ENCODE data around the gene SHROOM1. TPM values are rescaled to one million over a fixed set of nuclear protein-coding genes. Genes with fewer than 3 reads are reported as not detected.

SHROOM1 gene
- total RNA-seq, 1 donor from 2014 or later = 24.2 TPM

DNA sequence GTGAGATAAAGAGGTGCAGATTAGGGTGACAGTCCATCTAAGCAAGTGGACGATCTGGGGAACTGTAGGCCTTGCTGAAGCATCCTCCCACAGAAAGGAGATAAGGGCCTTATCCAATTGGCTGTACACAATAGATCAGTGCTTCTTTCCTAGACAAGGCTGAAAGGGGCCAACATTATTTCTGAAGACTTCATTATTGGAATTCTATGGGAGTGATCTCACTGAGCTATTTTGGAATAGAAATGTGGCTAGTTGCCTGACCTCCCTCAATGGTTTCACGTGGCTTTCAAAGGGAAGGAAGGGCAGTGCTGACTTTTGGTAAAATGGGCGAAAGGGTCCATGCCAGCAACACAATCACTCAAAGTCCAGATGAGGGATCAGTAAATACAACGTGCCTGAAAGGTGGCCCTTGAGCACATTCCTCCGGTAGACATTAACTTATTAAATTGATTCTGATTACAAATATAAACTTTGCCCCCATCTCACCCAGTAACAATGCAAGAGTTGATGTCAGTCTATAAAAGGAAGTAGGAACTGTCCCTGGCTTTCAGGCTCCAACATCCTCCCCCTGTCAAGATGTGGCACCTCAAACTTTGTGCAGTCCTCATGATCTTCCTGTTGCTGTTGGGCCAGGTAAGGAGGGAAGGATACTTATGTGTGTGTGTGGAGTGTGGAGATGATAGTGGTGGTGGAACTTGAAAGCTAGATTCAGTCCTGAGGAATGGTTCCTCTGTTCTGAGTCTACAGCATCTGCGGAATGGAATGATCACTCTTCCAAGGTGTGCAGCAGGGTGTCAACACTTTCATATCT is 42.9 kb upstream of the SHROOM1 start, which contains the start of gene LEAP2:
LEAP2 (plus strand) TSS at position 550 of the 811 bp plus-strand sequence; CDS start at position 577, 27 bp downstream.
- H3K27me3 ChIP-seq = no peaks in the 10 kb centered on the region
- H3K4me1 ChIP-seq = peaks cover 20% of the 10 kb centered on the region
- intact Hi-C loops (cut with DNase I) = no loop called here
- no peak within 1 kb of the TSS for H3K4me3 ChIP-seq
- DNase-seq (no peak), ATAC-seq (peak; percentile 64)
- TF ChIP-seq, protein P1, sequence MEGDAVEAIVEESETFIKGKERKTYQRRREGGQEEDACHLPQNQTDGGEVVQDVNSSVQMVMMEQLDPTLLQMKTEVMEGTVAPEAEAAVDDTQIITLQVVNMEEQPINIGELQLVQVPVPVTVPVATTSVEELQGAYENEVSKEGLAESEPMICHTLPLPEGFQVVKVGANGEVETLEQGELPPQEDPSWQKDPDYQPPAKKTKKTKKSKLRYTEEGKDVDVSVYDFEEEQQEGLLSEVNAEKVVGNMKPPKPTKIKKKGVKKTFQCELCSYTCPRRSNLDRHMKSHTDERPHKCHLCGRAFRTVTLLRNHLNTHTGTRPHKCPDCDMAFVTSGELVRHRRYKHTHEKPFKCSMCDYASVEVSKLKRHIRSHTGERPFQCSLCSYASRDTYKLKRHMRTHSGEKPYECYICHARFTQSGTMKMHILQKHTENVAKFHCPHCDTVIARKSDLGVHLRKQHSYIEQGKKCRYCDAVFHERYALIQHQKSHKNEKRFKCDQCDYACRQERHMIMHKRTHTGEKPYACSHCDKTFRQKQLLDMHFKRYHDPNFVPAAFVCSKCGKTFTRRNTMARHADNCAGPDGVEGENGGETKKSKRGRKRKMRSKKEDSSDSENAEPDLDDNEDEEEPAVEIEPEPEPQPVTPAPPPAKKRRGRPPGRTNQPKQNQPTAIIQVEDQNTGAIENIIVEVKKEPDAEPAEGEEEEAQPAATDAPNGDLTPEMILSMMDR (IDR thresholded peaks at IDR 0.05) = no peak
- no peaks in the 10 kb centered on the region for H3K9me3 ChIP-seq
- peaks cover 54% of the 10 kb centered on the region for H3K36me3 ChIP-seq
- no peak within 1 kb of the TSS for H3K27ac ChIP-seq

DNA sequence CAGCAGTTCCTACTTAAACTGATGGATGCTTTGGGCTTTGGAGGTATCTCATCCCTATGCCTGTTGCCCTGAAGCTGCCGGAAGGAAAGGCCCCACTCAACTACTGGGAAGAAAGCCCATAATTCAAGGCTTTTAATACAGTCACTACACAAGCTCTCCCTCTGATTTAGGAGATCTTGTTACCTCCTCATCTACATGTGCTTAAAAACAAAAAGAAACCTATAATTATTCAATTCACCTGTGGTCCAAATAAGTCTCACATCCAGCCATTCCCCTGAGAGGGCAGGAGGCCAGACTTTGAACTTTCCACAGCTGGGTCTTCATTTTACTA is 42.3 kb upstream of the SHROOM1 start:
- TF ChIP-seq, protein P1 (IDR thresholded peaks at IDR 0.05) = no peak
- Histone ChIP-seq H3K27ac (no peak overlapping the region), H3K4me3 (no peak overlapping the region), H3K4me1 (peaks cover 20% of the 10 kb centered on the region), H3K9me3 (no peaks in the 10 kb centered on the region), H3K36me3 (peaks cover 54% of the 10 kb centered on the region), H3K27me3 (no peaks in the 10 kb centered on the region)
- DNase-seq (no peak), ATAC-seq (no peak)
- intact Hi-C loops (cut with DNase I) = no loop called here

DNA sequence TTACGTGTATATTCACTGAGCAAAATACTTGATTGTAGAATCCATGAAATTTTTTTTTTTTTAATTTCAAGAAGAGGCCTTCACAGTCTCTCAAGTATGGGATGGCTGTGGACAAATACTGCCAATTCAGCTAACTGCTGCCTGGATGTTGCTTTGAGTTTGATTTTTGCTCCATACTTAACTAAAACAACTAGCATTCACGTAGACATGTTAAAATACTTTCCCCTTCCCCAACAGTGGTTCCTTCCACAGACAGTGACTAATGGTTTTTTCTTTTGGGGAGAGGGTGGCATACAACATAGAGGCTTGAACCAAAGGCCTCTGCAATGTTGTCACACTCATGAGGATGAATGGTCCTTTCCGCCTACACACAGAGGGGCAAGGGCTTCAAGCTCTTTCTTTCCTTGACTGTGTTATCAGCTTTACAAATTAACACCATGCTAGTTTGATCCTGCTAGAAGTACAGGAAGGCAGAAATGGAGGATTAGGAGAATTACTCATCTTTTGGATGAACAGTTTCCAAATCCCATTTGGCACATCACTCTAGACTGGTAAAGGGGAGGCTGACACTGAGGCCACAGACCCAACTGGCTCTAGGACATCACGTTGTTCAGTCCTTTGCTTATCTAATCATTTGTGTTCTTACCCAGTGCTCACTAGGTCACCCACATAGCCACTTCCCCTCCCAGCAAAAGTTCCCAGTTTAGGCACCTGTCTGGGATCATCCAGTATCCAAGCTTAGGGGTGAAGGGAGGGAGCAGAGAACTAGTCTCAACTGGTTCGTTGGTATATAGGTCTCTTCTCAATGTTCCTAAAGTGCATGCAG is 41.2 kb upstream of the SHROOM1 start:
- Histone ChIP-seq H3K36me3 (peaks cover 45% of the 10 kb centered on the region), H3K9me3 (no peaks in the 10 kb centered on the region), H3K4me1 (peaks cover 25% of the 10 kb centered on the region), H3K27me3 (no peaks in the 10 kb centered on the region), H3K4me3 (no peak overlapping the region), H3K27ac (no peak overlapping the region)
- DNase-seq = no peak
- TF ChIP-seq, protein P1 (IDR thresholded peaks at IDR 0.05) = no peak
- intact Hi-C loops (cut with DNase I) = no loop called here
- no peak for ATAC-seq

DNA sequence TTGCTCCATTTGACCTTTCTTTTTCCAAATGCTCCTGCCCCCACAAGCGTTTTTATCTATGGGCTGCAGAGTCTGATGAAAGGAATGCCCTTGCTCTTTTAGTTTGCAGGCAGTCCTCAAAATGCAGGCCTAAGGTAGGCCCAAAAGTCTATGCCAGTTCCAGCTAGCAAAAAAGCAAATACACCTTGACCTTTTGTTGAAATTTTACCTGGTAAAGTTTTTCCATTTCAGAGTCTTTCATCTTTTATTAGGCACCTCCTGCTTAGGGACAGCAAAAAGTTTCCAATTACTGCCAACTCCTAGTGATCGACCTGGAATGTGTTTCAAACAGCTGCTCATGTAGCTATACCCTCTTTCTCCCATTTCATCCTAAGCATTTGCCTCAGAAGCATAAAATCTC is 40.4 kb upstream of the SHROOM1 start:
- H3K27me3 ChIP-seq = no peaks in the 10 kb centered on the region
- ATAC-seq (no peak), DNase-seq (no peak)
- peaks cover 21% of the 10 kb centered on the region for H3K4me1 ChIP-seq
- H3K27ac ChIP-seq = no peak overlapping the region
- H3K36me3 ChIP-seq = peaks cover 38% of the 10 kb centered on the region
- H3K9me3 ChIP-seq = no peaks in the 10 kb centered on the region
- intact Hi-C loops (cut with DNase I) = no loop called here
- TF ChIP-seq, protein P1 (IDR thresholded peaks at IDR 0.05) = no peak
- no peak overlapping the region for H3K4me3 ChIP-seq

DNA sequence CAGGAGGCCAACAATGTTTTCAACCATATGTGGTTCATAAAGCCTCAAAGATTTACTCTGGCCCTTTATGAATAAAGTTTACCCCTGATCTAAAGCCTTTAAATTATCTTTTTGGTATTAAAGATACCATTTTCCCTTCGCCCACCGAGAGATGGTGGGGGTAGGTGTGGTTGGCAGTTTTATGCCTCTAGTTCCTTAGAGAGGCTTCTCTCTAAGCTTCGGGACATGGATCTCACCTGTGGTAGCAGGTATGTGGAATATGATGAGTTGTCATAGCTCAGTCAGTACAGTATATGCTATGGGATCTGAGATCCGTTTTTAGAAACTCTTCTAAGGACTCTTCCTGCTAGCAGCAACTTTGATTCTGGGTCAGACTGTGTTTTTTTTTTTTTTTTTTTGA is 38.3 kb upstream of the SHROOM1 start:
- intact Hi-C loops (cut with DNase I) = no loop called here
- TF ChIP-seq, protein P1 (IDR thresholded peaks at IDR 0.05) = no peak
- Histone ChIP-seq H3K27ac (no peak overlapping the region), H3K27me3 (no peaks in the 10 kb centered on the region), H3K4me3 (no peak overlapping the region), H3K9me3 (no peaks in the 10 kb centered on the region), H3K36me3 (peaks cover 28% of the 10 kb centered on the region), H3K4me1 (peaks cover 21% of the 10 kb centered on the region)
- ATAC-seq = no peak
- DNase-seq = no peak

Measured in upper lobe of right lung (tissue), 1 donor.